ENCODE measurements around the gene NIF3L1. TPM values are rescaled to one million over a fixed set of nuclear protein-coding genes. Genes with fewer than 3 reads are reported as not detected.

NIF3L1 gene
- total and polyA plus RNA-seq, 2 of the 13 experiments (the other 11 are each of a cell fraction or from before 2014, with no cell fraction given) = 67.9 to 75.2 TPM

DNA sequence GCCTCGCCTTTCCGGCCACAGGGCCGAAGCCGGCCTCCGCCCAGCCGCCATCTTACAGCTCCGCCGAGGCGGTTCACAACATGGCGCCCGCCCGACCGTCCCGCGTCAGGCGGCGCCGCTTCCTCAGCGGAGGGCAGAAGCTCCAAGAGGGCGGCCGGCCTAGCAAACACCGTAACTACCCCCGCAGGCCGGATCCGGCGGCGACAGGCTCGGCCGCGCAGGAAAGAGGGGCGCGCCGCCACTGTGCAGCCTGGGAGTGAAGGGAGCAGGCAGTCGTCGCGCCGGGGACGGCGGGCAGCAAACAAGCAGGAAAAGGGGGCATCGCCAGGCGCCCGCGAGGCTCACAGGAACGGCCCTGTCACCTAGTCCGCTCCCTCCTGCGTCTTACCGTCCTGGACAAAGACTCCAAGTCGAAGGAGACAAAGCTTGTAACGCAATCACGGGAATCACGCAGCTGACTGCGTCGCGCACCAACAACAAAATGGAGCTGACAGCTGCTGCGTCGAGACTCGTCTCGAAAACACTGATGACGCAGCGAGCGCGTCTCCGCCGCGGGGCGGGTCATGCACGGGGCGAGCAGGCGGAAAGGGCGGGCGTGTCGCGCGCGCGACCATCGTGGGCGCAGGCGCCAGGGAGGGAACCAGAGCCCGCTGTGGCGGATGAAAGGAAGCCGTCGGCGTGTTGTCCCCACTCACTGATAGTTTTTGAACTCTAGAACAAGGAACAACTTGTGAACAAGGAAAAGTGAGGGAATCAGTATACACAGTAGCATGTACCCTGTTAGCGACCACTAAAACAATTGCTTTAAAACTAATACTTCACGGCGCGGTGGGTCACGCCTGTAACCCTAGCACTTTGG, 24.8 kb upstream of the NIF3L1 start, which contains the start of gene CLK1 (continued):
- TF ChIP-seq HMGXB4 (CRISPR knock-in tag; IDR thresholded peaks at IDR 0.05; ENCODE audit: borderline replicate concordance in 1 of 2, low read depth in 1 of 2) = peak; percentile 96 to 99
- TF ChIP-seq ZNF468 (CRISPR knock-in tag; IDR thresholded peaks at IDR 0.05) = no peak
- TF ChIP-seq ERF (CRISPR knock-in tag; IDR thresholded peaks at IDR 0.05) = peak; percentile 98
- TF ChIP-seq, protein P1, sequence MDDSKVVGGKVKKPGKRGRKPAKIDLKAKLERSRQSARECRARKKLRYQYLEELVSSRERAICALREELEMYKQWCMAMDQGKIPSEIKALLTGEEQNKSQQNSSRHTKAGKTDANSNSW (CRISPR knock-in tag; IDR thresholded peaks at IDR 0.05; ENCODE audit: borderline replicate concordance) = peak; percentile 99; the same call in 1 of the 2 replicates
- no peak; the same call in 1 of the 2 replicates for TF ChIP-seq ZNF253 (CRISPR knock-in tag; IDR thresholded peaks at IDR 0.05; ENCODE audit: borderline replicate concordance)
- TF ChIP-seq RERE (CRISPR knock-in tag; IDR thresholded peaks at IDR 0.05; ENCODE audit: low read depth) = peak; percentile 57; the same call in 1 of the 2 replicates
- peak; percentile 99 for TF ChIP-seq ZSCAN9 (CRISPR knock-in tag; IDR thresholded peaks at IDR 0.05; ENCODE audit: borderline replicate concordance)
- TF ChIP-seq, protein P2, sequence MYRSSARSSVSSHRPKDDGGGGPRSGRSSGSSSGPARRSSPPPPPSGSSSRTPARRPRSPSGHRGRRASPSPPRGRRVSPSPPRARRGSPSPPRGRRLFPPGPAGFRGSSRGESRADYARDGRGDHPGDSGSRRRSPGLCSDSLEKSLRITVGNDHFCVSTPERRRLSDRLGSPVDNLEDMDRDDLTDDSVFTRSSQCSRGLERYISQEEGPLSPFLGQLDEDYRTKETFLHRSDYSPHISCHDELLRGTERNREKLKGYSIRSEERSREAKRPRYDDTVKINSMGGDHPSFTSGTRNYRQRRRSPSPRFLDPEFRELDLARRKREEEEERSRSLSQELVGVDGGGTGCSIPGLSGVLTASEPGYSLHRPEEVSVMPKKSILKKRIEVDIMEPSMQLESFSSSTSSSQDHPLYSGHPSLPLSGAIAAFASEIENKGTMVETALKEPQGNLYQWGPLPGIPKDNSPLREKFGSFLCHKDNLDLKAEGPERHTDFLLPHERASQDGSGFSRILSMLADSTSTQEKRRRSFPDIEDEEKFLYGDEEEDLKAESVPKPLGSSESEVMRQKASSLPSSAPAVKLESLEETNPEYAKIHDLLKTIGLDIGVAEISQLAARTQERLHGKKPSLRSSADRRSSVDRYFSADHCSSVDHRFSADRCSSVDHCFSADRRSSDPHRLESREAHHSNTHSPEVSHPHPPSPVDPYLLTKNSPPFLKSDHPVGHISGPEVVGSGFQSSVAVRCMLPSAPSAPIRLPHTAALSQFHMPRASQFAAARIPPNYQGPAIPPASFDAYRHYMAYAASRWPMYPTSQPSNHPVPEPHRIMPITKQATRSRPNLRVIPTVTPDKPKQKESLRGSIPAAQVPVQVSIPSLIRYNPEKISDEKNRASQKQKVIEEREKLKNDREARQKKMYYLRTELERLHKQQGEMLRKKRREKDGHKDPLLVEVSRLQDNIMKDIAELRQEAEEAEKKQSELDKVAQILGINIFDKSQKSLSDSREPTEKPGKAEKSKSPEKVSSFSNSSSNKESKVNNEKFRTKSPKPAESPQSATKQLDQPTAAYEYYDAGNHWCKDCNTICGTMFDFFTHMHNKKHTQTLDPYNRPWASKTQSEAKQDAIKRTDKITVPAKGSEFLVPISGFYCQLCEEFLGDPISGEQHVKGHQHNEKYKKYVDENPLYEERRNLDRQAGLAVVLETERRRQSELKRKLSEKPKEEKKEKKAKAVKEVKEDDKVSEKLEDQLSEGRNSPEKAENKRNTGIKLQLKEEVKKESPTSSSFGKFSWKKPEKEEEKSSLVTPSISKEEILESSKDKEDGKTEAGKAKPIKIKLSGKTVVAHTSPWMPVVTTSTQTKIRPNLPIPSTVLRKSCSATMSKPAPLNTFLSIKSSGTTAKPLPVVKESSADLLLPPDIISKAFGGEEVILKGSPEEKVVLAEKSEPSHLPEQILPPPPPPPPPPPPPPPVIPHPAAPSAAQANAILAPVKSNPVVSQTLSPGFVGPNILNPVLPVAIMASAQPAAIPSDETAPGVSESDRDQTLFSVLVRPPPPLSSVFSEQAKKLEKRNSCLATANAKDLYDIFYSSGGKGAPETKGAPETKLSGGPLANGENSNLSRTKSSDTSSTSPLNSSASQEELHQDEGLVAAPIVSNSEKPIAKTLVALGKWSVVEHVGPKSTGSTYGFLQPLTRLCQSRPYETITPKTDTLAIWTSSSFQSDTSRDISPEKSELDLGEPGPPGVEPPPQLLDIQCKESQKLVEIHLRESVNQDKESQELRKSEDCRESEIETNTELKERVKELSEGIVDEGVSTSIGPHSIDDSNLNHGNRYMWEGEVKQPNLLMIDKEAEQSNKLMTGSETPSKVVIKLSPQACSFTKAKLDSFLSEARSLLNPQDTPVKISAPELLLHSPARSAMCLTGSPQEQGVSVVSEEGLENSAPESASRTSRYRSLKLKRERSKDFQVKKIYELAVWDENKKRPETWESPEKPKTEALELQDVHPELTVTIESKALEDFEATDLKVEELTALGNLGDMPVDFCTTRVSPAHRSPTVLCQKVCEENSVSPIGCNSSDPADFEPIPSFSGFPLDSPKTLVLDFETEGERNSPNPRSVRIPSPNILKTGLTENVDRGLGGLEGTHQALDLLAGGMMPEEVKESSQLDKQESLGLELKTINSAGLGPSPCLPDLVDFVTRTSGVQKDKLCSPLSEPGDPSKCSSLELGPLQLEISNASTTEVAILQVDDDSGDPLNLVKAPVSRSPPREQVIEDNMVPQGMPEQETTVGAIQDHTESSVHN (CRISPR knock-in tag; IDR thresholded peaks at IDR 0.05) = peak; percentile 91; the same call in 1 of the 2 replicates
